ENCODE results near the gene CREM.
A peak's percentile ranks its signal among the peaks of the same experiment; 100 is the strongest.
"Not testable (repeated sequence)": the region's sequence is repeated elsewhere in the genome, so short reads cannot be mapped to it uniquely, and the experiment has no call there.

Gene CREM

DNA sequence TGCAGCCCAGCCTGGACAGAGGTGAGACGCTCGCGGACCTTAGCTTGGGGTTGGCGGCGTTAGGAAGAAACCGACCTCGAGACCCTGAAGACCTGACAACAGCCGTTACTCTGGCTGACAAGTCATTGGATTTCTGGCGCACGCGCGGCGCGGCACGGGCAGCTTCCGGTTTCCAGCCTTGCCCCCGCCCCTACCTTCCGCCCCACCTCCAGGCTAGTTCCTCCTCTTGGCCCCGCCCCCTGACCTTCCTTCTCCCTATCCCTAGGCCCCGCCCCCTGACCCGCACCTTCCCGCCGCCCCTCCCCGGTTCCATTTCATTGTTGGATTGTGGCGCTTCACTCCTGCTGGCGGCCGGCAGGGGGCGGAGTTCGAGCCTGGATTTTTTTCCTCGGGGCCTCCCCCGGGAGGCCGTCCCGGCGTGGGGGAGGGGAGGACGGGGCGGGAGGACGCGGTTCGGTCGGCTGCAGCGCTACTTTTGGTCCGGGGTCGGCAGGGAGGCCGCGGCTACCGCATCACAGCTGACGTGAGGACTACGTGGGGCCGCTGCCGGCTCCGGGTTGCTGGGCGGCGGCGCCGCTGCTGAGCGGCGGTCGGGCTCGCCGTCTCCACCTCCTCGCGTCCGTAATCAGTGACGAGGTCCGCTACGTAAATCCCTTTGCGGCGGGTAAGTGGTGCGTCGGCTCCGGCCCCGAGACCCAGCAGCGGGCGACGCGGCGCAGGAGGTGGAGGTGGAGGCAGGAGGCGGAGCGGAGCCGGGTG is at the start of gene CREM:
CREM (plus strand) TSS at position 317 of the 759 bp plus-strand sequence. CDS start 10,990 bp downstream, outside the sequence.
- Histone ChIP-seq H3K36me3 (ENCODE audit: control insufficient read depth, insufficient read depth, low read length) (no peaks in the 10 kb centered on the region), H3K9ac (ENCODE audit: low read depth, low read length) (peak within 1 kb of the TSS; percentile 97), H3K4me1 (ENCODE audit: control insufficient read depth, insufficient read depth, low read length) (peaks cover 5% of the 10 kb centered on the region), H3K4me3 (ENCODE audit: low read depth, low read length) (peak within 1 kb of the TSS; percentile 88), H3K27me3 (ENCODE audit: control insufficient read depth, insufficient read depth, low read length) (no peaks in the 10 kb centered on the region), H3K9me3 (ENCODE audit: control insufficient read depth, insufficient read depth, low read length) (no peaks in the 10 kb centered on the region)

DNA sequence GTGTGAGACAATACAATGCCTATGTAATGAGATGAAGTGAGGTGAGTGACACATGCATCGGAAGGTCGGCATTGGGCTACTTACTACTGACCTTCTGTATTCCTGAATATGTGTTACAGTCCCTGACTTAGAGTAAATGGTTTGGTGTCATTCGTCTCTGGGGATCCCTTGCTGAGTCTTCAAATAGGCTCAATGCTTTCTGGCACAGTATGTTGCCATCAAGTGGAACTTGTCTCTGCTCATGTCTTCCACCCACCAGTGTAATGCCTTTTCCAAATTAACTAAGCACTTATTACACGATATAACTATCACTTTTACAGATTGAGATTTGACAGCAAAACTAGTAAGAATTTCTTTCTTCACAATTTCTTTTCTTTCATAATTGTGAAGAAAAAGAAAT is 47.4 kb upstream of the CREM start:
- no peak overlapping the region for H3K9ac ChIP-seq (ENCODE audit: low read depth, low read length)
- H3K36me3 ChIP-seq (ENCODE audit: control insufficient read depth, insufficient read depth, low read length): no peaks in the 10 kb centered on the region
- H3K4me1 ChIP-seq (ENCODE audit: control insufficient read depth, insufficient read depth, low read length): no peaks in the 10 kb centered on the region
- H3K4me3 ChIP-seq (ENCODE audit: low read depth, low read length): no peak overlapping the region
- H3K9me3 ChIP-seq (ENCODE audit: control insufficient read depth, insufficient read depth, low read length): no peaks in the 10 kb centered on the region
- H3K27me3 ChIP-seq (ENCODE audit: control insufficient read depth, insufficient read depth, low read length): no peaks in the 10 kb centered on the region

DNA sequence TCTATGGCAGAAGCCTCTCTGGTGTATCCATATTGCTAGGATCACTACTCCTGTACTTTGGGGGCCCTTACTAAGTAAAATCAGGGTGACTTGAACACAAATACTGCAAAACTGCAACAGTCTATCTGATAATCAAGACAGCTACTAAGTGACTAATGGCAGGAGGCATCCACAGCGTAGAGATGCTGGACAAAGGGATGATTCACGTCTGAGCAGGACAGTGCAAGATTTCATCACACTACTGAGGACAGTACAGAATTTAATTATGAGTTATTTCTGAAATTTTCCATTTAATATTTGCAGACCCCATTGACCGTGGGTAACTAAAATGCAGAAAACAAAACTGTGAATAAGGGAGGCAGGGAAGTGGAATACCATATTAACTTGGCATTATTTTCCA is 46.9 kb upstream of the CREM start:
- Histone ChIP-seq H3K27me3 (ENCODE audit: control insufficient read depth, insufficient read depth, low read length) (no peaks in the 10 kb centered on the region), H3K9ac (ENCODE audit: low read depth, low read length) (no peak overlapping the region), H3K36me3 (ENCODE audit: control insufficient read depth, insufficient read depth, low read length) (no peaks in the 10 kb centered on the region), H3K4me3 (ENCODE audit: low read depth, low read length) (no peak overlapping the region), H3K9me3 (ENCODE audit: control insufficient read depth, insufficient read depth, low read length) (no peaks in the 10 kb centered on the region), H3K4me1 (ENCODE audit: control insufficient read depth, insufficient read depth, low read length) (no peaks in the 10 kb centered on the region)

DNA sequence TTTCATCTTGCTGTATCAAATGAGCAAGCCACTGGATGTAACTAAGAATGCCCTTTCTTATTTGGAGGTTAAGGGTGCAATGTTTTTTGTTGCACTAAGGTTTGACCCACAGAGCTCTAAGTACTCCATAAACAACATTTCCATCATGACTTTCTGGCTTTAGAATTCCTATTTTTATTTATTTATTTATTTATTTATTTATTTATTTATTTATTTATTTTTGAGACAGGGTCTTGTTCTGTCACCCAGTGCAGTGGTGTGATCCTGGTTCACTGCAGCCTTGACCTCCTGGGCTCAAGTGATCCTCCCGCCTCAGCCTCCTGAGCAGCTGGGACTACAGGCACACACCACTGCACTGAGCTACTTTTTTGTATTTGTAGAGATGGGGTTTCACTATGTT is 46.4 kb upstream of the CREM start:
- not testable (repeated sequence) for H3K9ac ChIP-seq (ENCODE audit: low read depth, low read length); H3K4me3 ChIP-seq (ENCODE audit: low read depth, low read length); H3K27me3 ChIP-seq (ENCODE audit: control insufficient read depth, insufficient read depth, low read length); H3K4me1 ChIP-seq (ENCODE audit: control insufficient read depth, insufficient read depth, low read length); H3K9me3 ChIP-seq (ENCODE audit: control insufficient read depth, insufficient read depth, low read length); H3K36me3 ChIP-seq (ENCODE audit: control insufficient read depth, insufficient read depth, low read length)

DNA sequence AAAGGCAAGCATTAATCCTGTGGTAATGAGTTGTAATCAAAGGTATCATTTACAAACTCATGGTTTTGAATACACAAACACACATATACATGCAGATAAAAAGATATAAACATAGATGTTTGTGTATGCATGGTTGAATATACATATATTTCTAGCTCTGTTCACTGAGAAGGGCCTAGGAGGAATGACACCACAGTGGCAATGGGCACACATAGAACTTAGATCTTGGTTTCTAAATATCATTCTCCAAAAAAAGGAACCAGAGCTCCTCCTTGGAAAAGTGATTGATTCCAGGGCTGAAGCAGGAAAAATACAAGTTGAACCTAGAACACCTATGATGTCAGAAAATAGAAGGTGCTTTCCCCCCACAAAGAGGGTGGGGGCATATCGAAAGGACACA is 43.4 kb upstream of the CREM start:
- Histone ChIP-seq H3K9me3 (ENCODE audit: control insufficient read depth, insufficient read depth, low read length) (no peaks in the 10 kb centered on the region), H3K4me1 (ENCODE audit: control insufficient read depth, insufficient read depth, low read length) (no peaks in the 10 kb centered on the region), H3K27me3 (ENCODE audit: control insufficient read depth, insufficient read depth, low read length) (no peaks in the 10 kb centered on the region), H3K9ac (ENCODE audit: low read depth, low read length) (no peak overlapping the region), H3K36me3 (ENCODE audit: control insufficient read depth, insufficient read depth, low read length) (no peaks in the 10 kb centered on the region), H3K4me3 (ENCODE audit: low read depth, low read length) (no peak overlapping the region)

DNA sequence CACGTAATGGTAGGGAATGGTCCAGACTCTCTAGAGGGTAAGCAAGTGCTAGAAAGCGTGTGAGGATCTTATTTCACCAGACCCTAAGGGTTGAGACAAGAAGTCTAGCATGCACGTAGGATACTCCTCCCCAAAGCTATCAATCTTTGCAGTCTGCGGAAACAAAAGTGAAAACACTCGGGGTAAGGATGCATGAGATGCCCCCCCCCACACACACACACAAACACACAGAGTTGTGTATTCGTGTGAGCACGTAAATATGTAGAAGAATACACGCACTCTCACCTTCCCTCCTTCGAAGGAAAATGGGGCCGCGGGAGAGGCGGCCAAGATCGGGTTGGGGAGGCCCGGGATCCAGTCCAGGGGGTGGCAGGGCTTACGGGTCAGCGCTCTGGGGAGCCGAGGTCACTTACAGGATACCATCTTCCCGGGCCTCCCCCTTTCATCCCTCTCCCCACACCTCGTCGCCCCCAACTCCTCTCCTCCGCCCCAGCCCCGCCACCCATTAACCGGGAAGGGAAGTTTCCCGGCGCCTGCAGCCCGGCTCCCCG is 37.0 kb upstream of the CREM start:
- Histone ChIP-seq H3K27me3 (ENCODE audit: control insufficient read depth, insufficient read depth, low read length) (no peaks in the 10 kb centered on the region), H3K9ac (ENCODE audit: low read depth, low read length) (peak overlapping the region; percentile 70), H3K36me3 (ENCODE audit: control insufficient read depth, insufficient read depth, low read length) (no peaks in the 10 kb centered on the region), H3K4me1 (ENCODE audit: control insufficient read depth, insufficient read depth, low read length) (peaks cover 2% of the 10 kb centered on the region), H3K9me3 (ENCODE audit: control insufficient read depth, insufficient read depth, low read length) (no peaks in the 10 kb centered on the region), H3K4me3 (ENCODE audit: low read depth, low read length) (peak overlapping the region; percentile 70)

DNA sequence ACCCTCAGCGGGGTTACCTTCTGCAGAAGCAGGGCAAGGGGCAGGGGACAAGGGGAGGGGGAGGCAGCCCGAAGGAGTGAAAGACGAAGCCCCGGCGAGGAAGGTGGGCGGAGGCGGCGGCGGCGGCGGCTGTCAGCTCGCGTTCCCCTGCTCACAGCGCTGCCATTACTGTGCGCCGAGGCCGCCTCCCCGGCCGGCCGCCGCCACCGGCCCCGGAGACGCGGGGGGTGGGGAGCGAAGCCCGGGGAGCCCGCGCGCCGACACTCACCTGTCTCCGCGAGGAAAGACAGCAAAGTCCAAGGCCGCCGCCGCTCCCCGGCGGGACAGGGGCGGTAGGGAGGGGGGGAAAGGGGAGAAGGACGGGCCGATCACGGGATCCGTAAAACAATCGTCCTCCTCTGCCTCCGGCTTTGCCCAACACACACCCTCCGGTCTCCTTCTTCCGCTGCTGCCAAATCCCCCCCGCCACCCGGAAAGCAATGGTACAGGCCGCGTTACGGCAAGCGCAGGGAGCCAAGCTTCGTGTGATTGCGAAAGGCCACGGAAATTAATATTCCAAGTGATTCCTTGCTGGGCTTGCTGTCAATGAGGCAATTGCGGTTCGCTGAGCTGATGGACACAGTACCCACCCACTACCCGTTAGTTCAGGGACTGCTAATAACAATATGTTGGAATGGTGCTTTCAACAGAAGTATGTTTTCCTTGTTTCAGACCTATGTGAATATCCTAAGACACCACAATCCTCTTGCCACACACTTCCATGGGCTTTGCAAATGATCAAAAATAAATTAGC is 36.3 kb upstream of the CREM start, which contains the start of gene CUL2:
CUL2 (minus strand) TSS at position 180 of the 793 bp plus-strand sequence. CDS start 19,024 bp downstream, outside the sequence.
- Histone ChIP-seq H3K9ac (ENCODE audit: low read depth, low read length) (peak within 1 kb of the TSS; percentile 88), H3K9me3 (ENCODE audit: control insufficient read depth, insufficient read depth, low read length) (no peaks in the 10 kb centered on the region), H3K4me3 (ENCODE audit: low read depth, low read length) (peak within 1 kb of the TSS; percentile 70), H3K36me3 (ENCODE audit: control insufficient read depth, insufficient read depth, low read length) (no peaks in the 10 kb centered on the region), H3K27me3 (ENCODE audit: control insufficient read depth, insufficient read depth, low read length) (no peaks in the 10 kb centered on the region), H3K4me1 (ENCODE audit: control insufficient read depth, insufficient read depth, low read length) (peaks cover 2% of the 10 kb centered on the region)

DNA sequence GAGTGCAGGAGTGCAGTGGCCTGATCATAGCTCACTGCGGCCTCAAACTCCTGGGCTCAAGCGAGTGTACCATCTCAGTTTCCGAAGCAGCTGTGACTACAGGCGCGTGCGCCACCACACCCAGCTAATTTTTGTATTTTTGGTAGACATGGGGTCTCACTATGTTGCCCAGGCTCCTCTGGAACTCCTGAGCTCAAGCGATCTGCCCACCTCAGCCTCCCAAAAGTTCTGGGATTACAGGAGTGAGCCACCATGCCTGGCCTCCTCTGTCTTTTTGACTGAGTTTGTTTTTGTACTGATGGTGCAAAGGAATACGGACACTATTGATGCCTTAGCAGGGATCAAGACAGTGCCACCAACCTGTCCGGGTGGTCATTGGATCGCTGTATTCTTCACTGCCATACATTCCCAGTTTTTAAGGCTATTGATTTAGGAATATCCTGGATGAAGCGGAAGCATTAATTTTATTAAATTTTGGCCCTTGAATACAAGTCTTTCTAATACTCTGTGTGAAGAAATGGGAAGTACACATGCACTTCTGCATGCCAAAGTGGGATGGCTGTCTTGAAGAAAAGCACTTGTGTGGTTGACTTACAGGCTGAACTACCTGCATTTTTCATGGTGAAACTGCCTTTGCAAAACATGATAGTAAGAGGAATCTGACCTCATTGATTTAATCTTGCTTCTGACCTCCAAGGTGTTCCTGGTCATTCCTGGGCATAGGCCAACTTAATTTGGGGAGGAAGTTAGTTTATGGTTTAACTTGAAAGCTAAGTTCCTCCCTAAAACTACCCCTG is 34.5 kb upstream of the CREM start:
- Histone ChIP-seq H3K9me3 (ENCODE audit: control insufficient read depth, insufficient read depth, low read length) (no peaks in the 10 kb centered on the region), H3K9ac (ENCODE audit: low read depth, low read length) (no peak overlapping the region), H3K4me3 (ENCODE audit: low read depth, low read length) (no peak overlapping the region), H3K4me1 (ENCODE audit: control insufficient read depth, insufficient read depth, low read length) (peaks cover 2% of the 10 kb centered on the region), H3K36me3 (ENCODE audit: control insufficient read depth, insufficient read depth, low read length) (no peaks in the 10 kb centered on the region), H3K27me3 (ENCODE audit: control insufficient read depth, insufficient read depth, low read length) (no peaks in the 10 kb centered on the region)

DNA sequence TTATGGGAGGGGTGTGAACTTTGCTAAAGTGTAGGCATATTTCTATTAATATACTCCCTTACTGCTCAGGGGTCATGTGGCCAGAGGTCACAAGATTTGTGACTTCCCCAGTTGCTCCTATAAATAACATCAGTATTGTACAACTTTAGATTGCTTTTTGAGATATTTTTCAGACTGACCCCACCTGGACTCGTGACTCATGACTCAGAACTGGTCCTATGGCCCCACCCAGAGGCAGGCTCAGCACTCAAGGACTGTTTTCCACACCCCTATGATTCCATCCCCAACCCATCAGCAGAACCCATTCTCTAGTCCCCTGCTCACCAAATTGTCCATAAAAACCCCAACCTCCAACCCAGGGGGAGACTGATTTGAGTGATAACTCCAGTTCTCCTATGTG is 33.8 kb upstream of the CREM start:
- Histone ChIP-seq H3K4me1 (ENCODE audit: control insufficient read depth, insufficient read depth, low read length) (peaks cover 2% of the 10 kb centered on the region), H3K36me3 (ENCODE audit: control insufficient read depth, insufficient read depth, low read length) (no peaks in the 10 kb centered on the region), H3K9me3 (ENCODE audit: control insufficient read depth, insufficient read depth, low read length) (no peaks in the 10 kb centered on the region), H3K27me3 (ENCODE audit: control insufficient read depth, insufficient read depth, low read length) (no peaks in the 10 kb centered on the region), H3K4me3 (ENCODE audit: low read depth, low read length) (no peak overlapping the region), H3K9ac (ENCODE audit: low read depth, low read length) (no peak overlapping the region)

DNA sequence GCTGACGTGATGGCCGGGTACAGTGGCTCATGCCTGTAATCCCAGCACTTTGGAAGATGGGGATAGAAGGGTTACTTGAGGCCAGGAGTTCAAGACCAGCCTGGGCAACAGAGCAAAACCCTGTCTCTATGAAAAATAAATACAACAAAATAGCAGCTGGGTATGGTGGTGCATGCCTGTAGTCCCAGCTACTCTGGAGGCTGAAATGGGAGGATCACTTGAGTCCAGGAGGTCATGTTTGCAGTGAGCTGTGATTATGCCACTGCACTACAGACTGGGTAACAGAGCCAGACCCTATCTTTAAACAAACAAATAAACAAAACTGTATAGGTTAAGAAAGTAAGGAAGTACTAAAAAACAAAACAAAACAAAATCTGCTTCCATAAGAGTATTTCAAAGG is 30.3 kb upstream of the CREM start:
- Histone ChIP-seq H3K4me1 (ENCODE audit: control insufficient read depth, insufficient read depth, low read length) (no peaks in the 10 kb centered on the region), H3K4me3 (ENCODE audit: low read depth, low read length) (no peak overlapping the region), H3K36me3 (ENCODE audit: control insufficient read depth, insufficient read depth, low read length) (no peaks in the 10 kb centered on the region), H3K27me3 (ENCODE audit: control insufficient read depth, insufficient read depth, low read length) (no peaks in the 10 kb centered on the region), H3K9me3 (ENCODE audit: control insufficient read depth, insufficient read depth, low read length) (no peaks in the 10 kb centered on the region), H3K9ac (ENCODE audit: low read depth, low read length) (no peak overlapping the region)

DNA sequence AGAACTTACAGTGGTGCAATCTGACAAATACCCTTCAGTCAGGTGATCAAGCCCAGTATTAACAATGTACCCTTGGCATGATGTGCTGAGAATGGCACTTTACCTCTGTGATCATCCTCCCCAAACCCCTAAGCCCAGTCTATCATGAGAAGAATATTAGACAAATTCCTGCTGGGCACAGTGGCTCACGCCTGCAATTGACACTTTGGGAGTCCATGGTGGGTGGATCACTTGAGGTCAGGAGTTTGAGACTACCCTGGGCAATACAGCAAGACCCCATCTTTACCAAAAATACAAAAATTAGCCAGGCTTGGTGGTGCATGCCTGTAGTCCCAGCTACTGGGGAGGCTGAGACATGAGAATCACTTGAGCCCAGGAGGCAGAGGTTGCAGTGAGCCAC is 29.1 kb upstream of the CREM start:
- Histone ChIP-seq H3K27me3 (ENCODE audit: control insufficient read depth, insufficient read depth, low read length) (no peaks in the 10 kb centered on the region), H3K9ac (ENCODE audit: low read depth, low read length) (no peak overlapping the region), H3K9me3 (ENCODE audit: control insufficient read depth, insufficient read depth, low read length) (no peaks in the 10 kb centered on the region), H3K4me3 (ENCODE audit: low read depth, low read length) (no peak overlapping the region), H3K4me1 (ENCODE audit: control insufficient read depth, insufficient read depth, low read length) (no peaks in the 10 kb centered on the region), H3K36me3 (ENCODE audit: control insufficient read depth, insufficient read depth, low read length) (no peaks in the 10 kb centered on the region)
